Measurements from ENCODE around the gene CDC25C. TPM values are rescaled to one million over a fixed set of nuclear protein-coding genes. Genes with fewer than 3 reads are reported as not detected.

CDC25C gene
- total and polyA plus RNA-seq, 9 of the 15 experiments (the other 6 are each of a cell fraction or from before 2014, with no cell fraction given) = 19.1 to 63.7 (median 31.9) TPM

DNA sequence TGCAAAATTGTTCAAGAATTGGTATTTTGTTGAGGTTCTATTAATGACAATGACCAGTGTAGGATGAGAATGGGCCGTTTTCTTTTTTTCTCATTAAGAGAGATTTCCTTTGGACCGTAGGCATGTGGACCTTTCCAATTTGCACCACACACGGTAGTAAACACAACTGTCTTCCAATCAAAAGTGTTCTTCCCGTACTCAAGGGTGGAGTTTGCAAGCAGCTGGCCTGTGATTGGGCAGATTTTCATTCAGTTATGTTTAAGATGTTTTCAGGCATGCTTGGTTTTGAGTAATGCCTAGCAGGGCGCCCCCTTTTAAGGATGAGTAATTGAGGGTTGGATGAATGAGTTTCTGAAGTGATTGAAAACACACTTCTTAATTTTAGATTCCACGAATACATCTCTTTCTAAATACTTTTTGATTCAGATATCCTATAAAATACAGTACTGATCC lies 23.3 kb upstream of the CDC25C start (continued):
- TF ChIP-seq NEUROD1 (IDR thresholded peaks at IDR 0.05; ENCODE audit: borderline replicate concordance, low read depth, low read length, partially characterized antibody) = peak; percentile 23
- no peak for TF ChIP-seq POLR2AphosphoS2 (IDR thresholded peaks at IDR 0.05; ENCODE audit: low read length)
- no peak for TF ChIP-seq ZNF121 (CRISPR knock-in tag; conservative IDR thresholded peaks at IDR 0.05)
- TF ChIP-seq ARID2 (IDR thresholded peaks at IDR 0.05) = no peak
- TF ChIP-seq, protein P1, sequence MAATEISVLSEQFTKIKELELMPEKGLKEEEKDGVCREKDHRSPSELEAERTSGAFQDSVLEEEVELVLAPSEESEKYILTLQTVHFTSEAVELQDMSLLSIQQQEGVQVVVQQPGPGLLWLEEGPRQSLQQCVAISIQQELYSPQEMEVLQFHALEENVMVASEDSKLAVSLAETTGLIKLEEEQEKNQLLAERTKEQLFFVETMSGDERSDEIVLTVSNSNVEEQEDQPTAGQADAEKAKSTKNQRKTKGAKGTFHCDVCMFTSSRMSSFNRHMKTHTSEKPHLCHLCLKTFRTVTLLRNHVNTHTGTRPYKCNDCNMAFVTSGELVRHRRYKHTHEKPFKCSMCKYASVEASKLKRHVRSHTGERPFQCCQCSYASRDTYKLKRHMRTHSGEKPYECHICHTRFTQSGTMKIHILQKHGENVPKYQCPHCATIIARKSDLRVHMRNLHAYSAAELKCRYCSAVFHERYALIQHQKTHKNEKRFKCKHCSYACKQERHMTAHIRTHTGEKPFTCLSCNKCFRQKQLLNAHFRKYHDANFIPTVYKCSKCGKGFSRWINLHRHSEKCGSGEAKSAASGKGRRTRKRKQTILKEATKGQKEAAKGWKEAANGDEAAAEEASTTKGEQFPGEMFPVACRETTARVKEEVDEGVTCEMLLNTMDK (IDR thresholded peaks at IDR 0.05; ENCODE audit: borderline replicate concordance, insufficient read depth, low read depth, low read length, poor library complexity, severe bottlenecking) = peak; percentile 41
- TF ChIP-seq, protein P2, sequence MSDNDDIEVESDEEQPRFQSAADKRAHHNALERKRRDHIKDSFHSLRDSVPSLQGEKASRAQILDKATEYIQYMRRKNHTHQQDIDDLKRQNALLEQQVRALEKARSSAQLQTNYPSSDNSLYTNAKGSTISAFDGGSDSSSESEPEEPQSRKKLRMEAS (CRISPR knock-in tag; IDR thresholded peaks at IDR 0.05) = no peak
- no peak for TF ChIP-seq GABPB2 (CRISPR knock-in tag; conservative IDR thresholded peaks at IDR 0.05)
- TF ChIP-seq, protein P3, sequence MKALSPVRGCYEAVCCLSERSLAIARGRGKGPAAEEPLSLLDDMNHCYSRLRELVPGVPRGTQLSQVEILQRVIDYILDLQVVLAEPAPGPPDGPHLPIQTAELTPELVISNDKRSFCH (CRISPR knock-in tag; IDR thresholded peaks at IDR 0.05) = no peak
- TF ChIP-seq, protein P3 (tag; IDR thresholded peaks at IDR 0.05) = no peak
- peak; percentile 91 to 92 for TF ChIP-seq FOXK2 (conservative IDR thresholded peaks at IDR 0.05 in 1 of 2, IDR thresholded peaks at IDR 0.05 in 1 of 2; ENCODE audit: low read depth in 2 of 2)
- TF ChIP-seq HDAC1 (IDR thresholded peaks at IDR 0.05) = peak in 1 of 2 experiments; percentile 27; a peak in 1 of 4 replicates
- TF ChIP-seq ZNF253 (CRISPR knock-in tag; conservative IDR thresholded peaks at IDR 0.05) = no peak
- TF ChIP-seq, protein P4, sequence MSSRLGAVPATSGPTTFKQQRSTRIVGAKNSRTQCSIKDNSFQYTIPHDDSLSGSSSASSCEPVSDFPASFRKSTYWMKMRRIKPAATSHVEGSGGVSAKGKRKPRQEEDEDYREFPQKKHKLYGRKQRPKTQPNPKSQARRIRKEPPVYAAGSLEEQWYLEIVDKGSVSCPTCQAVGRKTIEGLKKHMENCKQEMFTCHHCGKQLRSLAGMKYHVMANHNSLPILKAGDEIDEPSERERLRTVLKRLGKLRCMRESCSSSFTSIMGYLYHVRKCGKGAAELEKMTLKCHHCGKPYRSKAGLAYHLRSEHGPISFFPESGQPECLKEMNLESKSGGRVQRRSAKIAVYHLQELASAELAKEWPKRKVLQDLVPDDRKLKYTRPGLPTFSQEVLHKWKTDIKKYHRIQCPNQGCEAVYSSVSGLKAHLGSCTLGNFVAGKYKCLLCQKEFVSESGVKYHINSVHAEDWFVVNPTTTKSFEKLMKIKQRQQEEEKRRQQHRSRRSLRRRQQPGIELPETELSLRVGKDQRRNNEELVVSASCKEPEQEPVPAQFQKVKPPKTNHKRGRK (tag; IDR thresholded peaks at IDR 0.05) = no peak
- TF ChIP-seq, protein P5, sequence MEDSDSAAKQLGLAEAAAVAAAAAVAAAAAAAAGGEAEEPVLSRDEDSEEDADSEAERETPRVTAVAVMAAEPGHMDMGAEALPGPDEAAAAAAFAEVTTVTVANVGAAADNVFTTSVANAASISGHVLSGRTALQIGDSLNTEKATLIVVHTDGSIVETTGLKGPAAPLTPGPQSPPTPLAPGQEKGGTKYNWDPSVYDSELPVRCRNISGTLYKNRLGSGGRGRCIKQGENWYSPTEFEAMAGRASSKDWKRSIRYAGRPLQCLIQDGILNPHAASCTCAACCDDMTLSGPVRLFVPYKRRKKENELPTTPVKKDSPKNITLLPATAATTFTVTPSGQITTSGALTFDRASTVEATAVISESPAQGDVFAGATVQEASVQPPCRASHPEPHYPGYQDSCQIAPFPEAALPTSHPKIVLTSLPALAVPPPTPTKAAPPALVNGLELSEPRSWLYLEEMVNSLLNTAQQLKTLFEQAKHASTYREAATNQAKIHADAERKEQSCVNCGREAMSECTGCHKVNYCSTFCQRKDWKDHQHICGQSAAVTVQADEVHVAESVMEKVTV (CRISPR knock-in tag; IDR thresholded peaks at IDR 0.05) = no peak
- TF ChIP-seq, protein P6, sequence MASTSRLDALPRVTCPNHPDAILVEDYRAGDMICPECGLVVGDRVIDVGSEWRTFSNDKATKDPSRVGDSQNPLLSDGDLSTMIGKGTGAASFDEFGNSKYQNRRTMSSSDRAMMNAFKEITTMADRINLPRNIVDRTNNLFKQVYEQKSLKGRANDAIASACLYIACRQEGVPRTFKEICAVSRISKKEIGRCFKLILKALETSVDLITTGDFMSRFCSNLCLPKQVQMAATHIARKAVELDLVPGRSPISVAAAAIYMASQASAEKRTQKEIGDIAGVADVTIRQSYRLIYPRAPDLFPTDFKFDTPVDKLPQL (IDR thresholded peaks at IDR 0.05; ENCODE audit: extremely low read depth, insufficient read length) = no peak
- no peak for TF ChIP-seq BRCA1 (IDR thresholded peaks at IDR 0.05)
- TF ChIP-seq BRCA1 (CRISPR knock-in tag; IDR thresholded peaks at IDR 0.05) = no peak
- peak; percentile 35; the same call in 1 of the 2 replicates for TF ChIP-seq L3MBTL2 (IDR thresholded peaks at IDR 0.05)
- no peak for TF ChIP-seq RB1 (IDR thresholded peaks at IDR 0.05; ENCODE audit: low read depth)
- TF ChIP-seq, protein P7, sequence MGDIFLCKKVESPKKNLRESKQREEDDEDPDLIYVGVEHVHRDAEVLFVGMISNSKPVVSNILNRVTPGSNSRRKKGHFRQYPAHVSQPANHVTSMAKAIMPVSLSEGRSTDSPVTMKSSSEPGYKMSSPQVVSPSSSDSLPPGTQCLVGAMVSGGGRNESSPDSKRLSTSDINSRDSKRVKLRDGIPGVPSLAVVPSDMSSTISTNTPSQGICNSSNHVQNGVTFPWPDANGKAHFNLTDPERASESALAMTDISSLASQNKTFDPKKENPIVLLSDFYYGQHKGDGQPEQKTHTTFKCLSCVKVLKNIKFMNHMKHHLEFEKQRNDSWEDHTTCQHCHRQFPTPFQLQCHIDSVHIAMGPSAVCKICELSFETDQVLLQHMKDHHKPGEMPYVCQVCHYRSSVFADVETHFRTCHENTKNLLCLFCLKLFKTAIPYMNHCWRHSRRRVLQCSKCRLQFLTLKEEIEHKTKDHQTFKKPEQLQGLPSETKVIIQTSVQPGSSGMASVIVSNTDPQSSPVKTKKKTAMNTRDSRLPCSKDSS (IDR thresholded peaks at IDR 0.05; ENCODE audit: low read depth, partially characterized antibody) = no peak
- no peak for TF ChIP-seq ZZZ3 (IDR thresholded peaks at IDR 0.05)

Measured in K562 (cell line).